ENCODE measurements around the gene UGT1A7.

Gene UGT1A7

DNA sequence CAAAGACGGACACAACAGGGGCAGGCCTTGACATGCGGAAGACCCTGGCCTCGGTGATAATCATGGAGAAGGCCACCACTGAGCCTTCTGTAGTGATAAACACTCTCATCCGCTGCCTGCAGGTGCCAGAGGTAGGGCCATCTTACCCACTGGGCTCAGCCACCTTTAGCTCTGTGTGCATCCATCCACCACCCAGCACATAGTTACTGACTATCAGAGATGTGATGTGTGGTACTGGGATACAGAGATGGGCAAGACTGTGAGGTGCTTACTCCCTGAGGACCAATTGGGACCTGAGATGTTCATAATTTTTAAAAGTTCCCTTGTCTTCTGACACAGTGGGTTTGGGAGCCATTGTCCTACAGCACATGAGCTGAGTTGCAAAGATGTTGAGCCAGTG, 98.0 kb downstream of the UGT1A7 start:
- H3K4me1 ChIP-seq (ENCODE audit: insufficient read depth, poor library complexity, severe bottlenecking) = no peaks in the 10 kb centered on the region
- no peaks in the 10 kb centered on the region for H3K27me3 ChIP-seq (ENCODE audit: insufficient read depth, poor library complexity, severe bottlenecking)
- no peak overlapping the region for H3K27ac ChIP-seq (ENCODE audit: poor library complexity, severe bottlenecking)
- H3K4me3 ChIP-seq (ENCODE audit: severe bottlenecking) = no peak overlapping the region
- H3K36me3 ChIP-seq (ENCODE audit: low read depth) = no peaks in the 10 kb centered on the region
- no peak for ATAC-seq (ENCODE audit: low read depth)
- TF ChIP-seq, protein P1, sequence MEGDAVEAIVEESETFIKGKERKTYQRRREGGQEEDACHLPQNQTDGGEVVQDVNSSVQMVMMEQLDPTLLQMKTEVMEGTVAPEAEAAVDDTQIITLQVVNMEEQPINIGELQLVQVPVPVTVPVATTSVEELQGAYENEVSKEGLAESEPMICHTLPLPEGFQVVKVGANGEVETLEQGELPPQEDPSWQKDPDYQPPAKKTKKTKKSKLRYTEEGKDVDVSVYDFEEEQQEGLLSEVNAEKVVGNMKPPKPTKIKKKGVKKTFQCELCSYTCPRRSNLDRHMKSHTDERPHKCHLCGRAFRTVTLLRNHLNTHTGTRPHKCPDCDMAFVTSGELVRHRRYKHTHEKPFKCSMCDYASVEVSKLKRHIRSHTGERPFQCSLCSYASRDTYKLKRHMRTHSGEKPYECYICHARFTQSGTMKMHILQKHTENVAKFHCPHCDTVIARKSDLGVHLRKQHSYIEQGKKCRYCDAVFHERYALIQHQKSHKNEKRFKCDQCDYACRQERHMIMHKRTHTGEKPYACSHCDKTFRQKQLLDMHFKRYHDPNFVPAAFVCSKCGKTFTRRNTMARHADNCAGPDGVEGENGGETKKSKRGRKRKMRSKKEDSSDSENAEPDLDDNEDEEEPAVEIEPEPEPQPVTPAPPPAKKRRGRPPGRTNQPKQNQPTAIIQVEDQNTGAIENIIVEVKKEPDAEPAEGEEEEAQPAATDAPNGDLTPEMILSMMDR (IDR thresholded peaks at IDR 0.05; ENCODE audit: poor library complexity, severe bottlenecking) = no peak
- no peaks in the 10 kb centered on the region for H3K9me3 ChIP-seq (ENCODE audit: severe bottlenecking)
- no peak for DNase-seq (ENCODE audit: low spot score)

DNA sequence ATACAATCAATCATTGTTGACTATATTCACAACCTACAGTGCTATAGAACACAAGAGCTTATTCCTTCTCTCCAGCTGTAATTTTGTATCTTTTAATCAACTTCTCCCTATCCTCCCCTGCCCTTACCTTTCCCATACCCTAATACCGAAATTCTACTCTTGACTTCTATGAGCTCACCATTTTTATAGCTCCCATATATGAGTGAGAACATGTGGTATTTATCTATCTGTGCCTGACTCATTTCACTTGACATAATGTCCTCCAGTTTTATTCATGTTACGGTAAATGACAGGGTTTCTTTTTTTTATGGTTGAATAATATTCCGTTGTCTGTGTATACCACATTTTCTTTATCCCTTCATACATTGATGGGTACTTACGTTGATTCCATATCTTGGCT, 99.1 kb downstream of the UGT1A7 start:
- TF ChIP-seq, protein P1 (IDR thresholded peaks at IDR 0.05; ENCODE audit: poor library complexity, severe bottlenecking) = no peak
- Histone ChIP-seq H3K36me3 (ENCODE audit: low read depth) (no peaks in the 10 kb centered on the region), H3K9me3 (ENCODE audit: severe bottlenecking) (no peaks in the 10 kb centered on the region), H3K27me3 (ENCODE audit: insufficient read depth, poor library complexity, severe bottlenecking) (no peaks in the 10 kb centered on the region), H3K27ac (ENCODE audit: poor library complexity, severe bottlenecking) (no peak overlapping the region), H3K4me1 (ENCODE audit: insufficient read depth, poor library complexity, severe bottlenecking) (no peaks in the 10 kb centered on the region), H3K4me3 (ENCODE audit: severe bottlenecking) (no peak overlapping the region)
- DNase-seq (ENCODE audit: low spot score) (no peak), ATAC-seq (ENCODE audit: low read depth) (no peak)

DNA sequence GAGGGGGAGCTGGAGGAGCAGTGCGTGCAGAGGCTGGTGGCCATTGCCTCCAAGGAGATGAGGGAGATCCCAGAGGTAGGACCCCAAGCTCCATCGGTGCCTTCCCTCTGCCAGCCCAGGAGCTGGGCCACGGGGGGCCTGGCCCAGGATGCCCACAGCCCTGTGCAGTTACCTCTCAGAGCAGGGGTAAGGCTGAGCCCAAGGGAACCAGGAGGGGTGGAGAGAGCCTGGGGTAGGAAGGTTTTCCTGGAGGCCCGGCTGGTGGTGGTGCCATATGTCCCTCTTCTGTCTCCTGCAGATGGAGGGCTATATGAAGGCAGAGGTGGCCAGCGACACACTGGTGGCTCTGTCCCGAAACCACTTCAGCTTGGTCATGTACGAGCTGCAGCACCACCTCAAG, 107.9 kb downstream of the UGT1A7 start:
- ATAC-seq (ENCODE audit: low read depth) (no peak), DNase-seq (ENCODE audit: low spot score) (no peak)
- TF ChIP-seq, protein P1 (IDR thresholded peaks at IDR 0.05; ENCODE audit: poor library complexity, severe bottlenecking) = no peak
- Histone ChIP-seq H3K27me3 (ENCODE audit: insufficient read depth, poor library complexity, severe bottlenecking) (no peaks in the 10 kb centered on the region), H3K36me3 (ENCODE audit: low read depth) (no peaks in the 10 kb centered on the region), H3K4me1 (ENCODE audit: insufficient read depth, poor library complexity, severe bottlenecking) (no peaks in the 10 kb centered on the region), H3K27ac (ENCODE audit: poor library complexity, severe bottlenecking) (no peak overlapping the region), H3K4me3 (ENCODE audit: severe bottlenecking) (no peak overlapping the region), H3K9me3 (ENCODE audit: severe bottlenecking) (no peaks in the 10 kb centered on the region)

DNA sequence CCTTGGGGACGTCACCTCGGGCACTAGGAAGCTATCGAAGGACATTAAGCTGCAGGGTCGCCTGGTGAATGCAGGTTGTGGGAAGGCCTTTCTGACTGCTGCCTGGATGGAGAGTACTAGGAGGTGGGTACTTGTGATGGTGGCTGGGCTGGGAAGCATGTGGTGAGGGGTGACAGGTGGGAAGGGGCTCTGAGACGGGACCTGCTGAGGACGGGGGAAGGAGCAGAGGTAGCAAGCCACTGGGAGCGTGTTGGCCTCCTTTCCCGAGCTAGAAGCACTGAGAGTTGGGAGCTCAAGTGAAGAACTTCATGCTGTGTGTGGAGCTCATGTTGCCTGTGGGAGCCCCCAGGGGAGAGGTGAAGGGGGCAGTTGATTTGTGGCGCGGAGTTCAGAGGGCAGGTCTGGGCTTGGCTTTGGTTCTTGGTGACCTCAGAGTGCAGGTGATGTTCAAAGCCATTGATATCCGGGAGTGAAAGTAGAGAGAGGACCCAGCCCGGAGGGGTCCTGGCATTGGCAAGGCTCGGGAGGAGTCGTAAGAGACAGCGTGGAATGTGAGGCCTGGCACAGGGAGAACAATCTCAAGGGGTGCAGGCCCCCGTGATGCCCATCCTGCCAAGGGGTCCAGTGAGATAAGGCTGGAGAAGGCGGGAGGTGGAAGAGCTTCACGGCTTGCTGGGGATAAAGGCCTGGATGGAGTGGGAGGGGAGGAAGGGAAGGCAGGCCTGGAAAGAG, 109.6 kb downstream of the UGT1A7 start:
- no peaks in the 10 kb centered on the region for H3K27me3 ChIP-seq (ENCODE audit: insufficient read depth, poor library complexity, severe bottlenecking)
- no peaks in the 10 kb centered on the region for H3K36me3 ChIP-seq (ENCODE audit: low read depth)
- no peak overlapping the region for H3K4me3 ChIP-seq (ENCODE audit: severe bottlenecking)
- H3K27ac ChIP-seq (ENCODE audit: poor library complexity, severe bottlenecking) = no peak overlapping the region
- no peaks in the 10 kb centered on the region for H3K4me1 ChIP-seq (ENCODE audit: insufficient read depth, poor library complexity, severe bottlenecking)
- TF ChIP-seq, protein P1 (IDR thresholded peaks at IDR 0.05; ENCODE audit: poor library complexity, severe bottlenecking) = no peak
- no peak for ATAC-seq (ENCODE audit: low read depth)
- H3K9me3 ChIP-seq (ENCODE audit: severe bottlenecking) = no peaks in the 10 kb centered on the region
- no peak for DNase-seq (ENCODE audit: low spot score)

DNA sequence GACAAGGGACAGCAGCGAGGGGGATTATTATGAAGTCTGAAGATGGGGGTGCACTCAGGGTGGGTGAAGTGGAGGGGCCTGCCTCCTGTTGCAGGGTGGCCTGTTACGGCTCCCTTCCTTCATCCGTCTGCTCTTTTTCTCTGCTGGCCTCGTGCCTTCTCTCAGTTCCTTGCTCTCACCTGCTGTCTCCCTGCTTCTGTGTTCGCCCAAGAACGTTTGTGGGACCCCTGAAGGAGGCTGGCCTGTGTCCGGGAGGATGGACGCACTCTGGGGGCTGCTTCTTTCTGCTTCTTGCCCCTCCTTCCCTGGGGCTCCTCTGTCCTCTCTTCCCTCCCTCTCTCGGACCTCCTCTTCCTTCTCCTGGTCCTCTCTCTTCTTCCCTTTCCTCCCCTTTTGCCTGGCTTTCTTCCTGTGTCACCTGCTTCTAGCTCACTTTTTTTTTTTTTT, 110.2 kb downstream of the UGT1A7 start:
- no peaks in the 10 kb centered on the region for H3K36me3 ChIP-seq (ENCODE audit: low read depth)
- ATAC-seq (ENCODE audit: low read depth) = no peak
- no peak overlapping the region for H3K4me3 ChIP-seq (ENCODE audit: severe bottlenecking)
- H3K27ac ChIP-seq (ENCODE audit: poor library complexity, severe bottlenecking) = no peak overlapping the region
- H3K27me3 ChIP-seq (ENCODE audit: insufficient read depth, poor library complexity, severe bottlenecking) = no peaks in the 10 kb centered on the region
- TF ChIP-seq, protein P1 (IDR thresholded peaks at IDR 0.05; ENCODE audit: poor library complexity, severe bottlenecking) = no peak
- no peaks in the 10 kb centered on the region for H3K4me1 ChIP-seq (ENCODE audit: insufficient read depth, poor library complexity, severe bottlenecking)
- no peaks in the 10 kb centered on the region for H3K9me3 ChIP-seq (ENCODE audit: severe bottlenecking)
- no peak for DNase-seq (ENCODE audit: low spot score)
